Measurements from ENCODE around the gene WDR5. TPM values are rescaled to one million over a fixed set of nuclear protein-coding genes. Genes with fewer than 3 reads are reported as not detected.
"Not testable (repeated sequence)": the region's sequence is repeated elsewhere in the genome, so short reads cannot be mapped to it uniquely, and the experiment has no call there.

WDR5 gene
- 25.9 and 27.1 TPM in 2 replicates for total RNA-seq (2014; rRNA removed; shearing (Covaris generic))
- 53.6 and 69.3 TPM in 2 replicates for polyA plus RNA-seq (2015; cell fraction: cytosol; rRNA removed)
- 97.7 and 113 TPM in 2 replicates for polyA plus RNA-seq (2015; cell fraction: nucleus; rRNA removed)

DNA sequence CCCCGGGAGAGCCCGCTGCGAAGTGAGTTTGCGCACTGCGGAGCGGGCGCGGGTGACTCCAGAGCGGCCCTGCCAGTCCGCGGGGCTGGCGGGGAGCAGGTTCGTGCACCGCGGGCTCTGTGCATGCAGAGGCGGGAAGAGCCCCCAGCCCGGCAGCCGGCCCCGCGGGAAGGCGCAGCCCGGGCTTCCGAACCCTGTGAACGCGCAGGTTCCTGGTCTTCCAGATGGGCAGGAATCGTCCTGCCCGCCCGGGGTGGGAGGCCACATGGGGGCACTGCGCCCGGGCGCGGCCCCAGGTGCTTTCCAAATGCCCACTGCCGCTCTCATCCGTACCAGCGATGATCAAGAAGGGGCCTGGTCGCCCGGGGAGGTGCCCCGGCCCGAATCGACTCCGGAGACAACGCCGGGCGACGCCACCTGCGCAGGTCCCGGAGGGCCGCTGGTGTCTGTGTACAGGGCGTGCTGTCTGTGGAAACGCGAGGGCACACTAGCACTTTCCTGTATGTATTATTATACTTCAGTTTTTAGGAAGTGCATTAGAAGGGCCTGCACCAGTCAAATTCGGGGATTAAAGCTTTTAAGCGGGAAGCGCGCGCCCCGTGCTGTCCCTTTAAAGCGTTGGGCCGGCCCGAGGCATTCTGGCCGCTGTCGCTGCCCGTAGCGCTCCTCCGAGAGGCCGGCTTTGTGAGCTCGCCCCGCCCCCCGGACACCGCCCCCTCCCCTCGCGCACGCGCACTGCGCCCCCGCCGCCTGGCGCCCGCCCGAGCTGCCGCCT, at the start of gene WDR5:
Gene WDR5 (plus strand): TSS at position 740 of the 775 bp plus-strand sequence. CDS start 3,796 bp downstream, outside the sequence.
- in situ Hi-C loops (cut with HindIII; ENCODE audit: low pct_unique_long_range_greater_than_20kb, low sequenced_read_pairs): no loop called here
- DNase-seq (ENCODE audit: low read depth, low spot score): peak; percentile 90

DNA sequence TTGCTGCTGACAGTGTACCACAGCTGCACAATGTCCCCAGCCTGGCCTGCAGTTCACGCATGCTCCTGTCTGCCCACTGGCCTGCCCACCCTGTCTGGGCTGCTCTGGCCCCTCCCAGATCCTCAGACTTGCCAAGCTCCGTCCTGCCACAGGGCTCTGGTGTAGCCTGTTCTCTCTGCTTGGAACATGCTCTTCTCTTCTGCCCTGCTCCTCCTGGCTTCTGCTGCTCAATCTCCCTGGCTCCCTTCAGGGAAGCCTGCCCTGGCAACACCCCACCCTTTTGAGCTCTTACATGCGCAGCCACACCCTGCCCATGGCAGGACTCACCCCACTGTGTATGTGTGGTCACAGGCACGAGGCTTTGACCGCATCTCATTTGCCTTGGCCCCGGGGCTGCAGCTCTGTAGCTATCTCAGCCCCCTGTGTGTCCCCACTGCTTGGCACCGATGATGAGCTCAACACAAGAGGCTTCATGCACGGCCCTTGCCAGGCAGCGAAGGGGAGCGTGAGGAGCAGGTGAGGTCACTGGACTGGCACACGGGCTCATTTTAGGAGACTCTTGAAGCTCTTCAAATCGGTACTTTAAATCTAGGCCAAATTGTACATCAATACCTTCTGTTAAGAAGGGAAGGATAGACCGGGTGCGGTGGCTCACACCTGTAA, 47.7 kb upstream of the WDR5 start:
- in situ Hi-C loops (cut with HindIII; ENCODE audit: low pct_unique_long_range_greater_than_20kb, low sequenced_read_pairs): no loop called here
- no peak for DNase-seq (ENCODE audit: low read depth, low spot score)

DNA sequence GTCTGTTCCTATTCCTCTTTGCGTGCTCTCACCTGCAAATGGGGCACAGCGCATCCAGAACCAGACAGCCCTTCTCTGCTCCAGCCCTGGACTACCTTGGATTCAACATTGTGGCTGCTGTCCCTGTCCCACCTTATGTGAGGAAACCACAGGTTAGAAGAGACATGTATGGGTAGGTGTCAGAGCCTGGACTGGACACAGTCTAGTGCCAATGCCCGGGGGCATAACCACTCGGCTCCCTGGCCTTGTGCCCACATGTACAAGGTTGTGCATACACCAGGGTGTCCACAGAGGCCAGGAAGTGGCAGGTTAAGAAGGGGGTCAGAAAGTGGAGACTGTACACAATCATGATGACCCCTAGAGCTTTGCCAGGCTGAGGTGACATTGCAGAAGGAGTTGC, 45.9 kb upstream of the WDR5 start:
- in situ Hi-C loops (cut with HindIII; ENCODE audit: low pct_unique_long_range_greater_than_20kb, low sequenced_read_pairs): no loop called here
- DNase-seq (ENCODE audit: low read depth, low spot score): no peak

DNA sequence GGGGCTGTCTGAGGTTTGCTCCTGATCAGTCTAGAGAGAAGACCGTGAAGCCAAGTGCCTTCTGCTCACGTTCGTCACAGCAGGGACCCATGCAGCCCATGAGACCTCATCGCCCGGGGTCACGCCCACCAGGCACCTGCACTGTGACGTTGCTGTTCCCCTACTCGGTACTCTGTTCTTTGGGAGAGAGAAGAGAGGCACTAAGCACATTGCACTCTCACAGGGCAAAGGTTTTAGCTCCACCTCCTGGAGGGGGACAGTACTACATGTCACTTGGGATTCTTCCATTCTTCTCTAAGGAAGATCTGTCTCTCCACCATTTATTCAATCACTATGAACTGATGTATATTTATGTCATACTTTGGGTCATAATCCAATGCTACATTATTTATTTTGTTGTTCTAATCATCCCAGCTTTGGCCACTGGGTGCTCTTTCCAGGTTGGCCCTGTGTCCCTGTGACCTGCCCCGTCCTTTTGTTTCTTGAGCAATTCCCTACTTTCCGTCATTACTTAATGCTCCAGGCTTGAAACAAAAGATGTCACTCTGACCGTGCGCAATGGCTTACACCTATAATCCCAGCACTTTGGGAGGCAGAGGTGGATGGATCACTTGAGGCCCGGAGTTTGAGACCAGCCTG, 36.6 kb upstream of the WDR5 start:
- in situ Hi-C loops (cut with HindIII; ENCODE audit: low pct_unique_long_range_greater_than_20kb, low sequenced_read_pairs): no loop called here
- peak; percentile 82 for DNase-seq (ENCODE audit: low read depth, low spot score)

DNA sequence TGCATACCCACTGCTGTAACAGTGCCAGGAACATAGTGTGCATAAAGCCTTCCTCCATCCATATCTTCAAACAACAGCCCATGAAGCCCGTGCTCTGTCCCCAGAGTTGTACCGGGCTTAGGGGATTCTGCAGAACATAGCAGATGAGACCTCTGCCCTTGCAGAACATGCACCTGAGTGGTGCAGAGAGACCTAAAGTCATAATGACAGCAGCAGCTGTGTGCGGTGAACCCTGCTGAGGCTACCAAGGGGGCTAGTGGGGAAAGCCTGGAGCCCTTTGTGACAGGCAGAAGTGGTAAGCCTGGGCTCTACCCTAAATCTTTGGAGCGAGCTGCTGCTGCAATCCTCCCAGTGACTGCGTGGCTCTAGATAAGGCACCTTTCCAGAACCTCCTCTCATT, 35.8 kb upstream of the WDR5 start:
- DNase-seq (ENCODE audit: low read depth, low spot score): no peak
- in situ Hi-C loops (cut with HindIII; ENCODE audit: low pct_unique_long_range_greater_than_20kb, low sequenced_read_pairs): no loop called here

DNA sequence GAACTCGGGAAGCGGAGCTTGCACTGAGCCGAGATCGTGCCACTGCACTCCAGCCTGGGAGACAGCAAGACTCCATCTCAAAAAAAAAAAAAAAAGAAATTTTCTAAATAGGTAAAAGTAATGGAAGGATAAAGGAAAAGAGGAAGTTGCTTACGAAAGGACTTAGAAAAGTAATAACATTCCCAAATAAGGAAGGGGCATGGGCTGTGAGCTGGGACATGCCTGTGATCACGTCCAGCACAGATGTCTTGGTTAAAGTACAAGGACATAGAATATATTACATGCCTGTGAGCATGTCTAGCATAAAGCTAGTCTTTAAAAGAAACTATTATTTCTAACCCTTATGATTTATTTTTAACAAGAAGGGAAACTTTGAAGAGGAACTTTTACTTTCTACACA, 34.7 kb upstream of the WDR5 start:
- in situ Hi-C loops (cut with HindIII; ENCODE audit: low pct_unique_long_range_greater_than_20kb, low sequenced_read_pairs); DNase-seq (ENCODE audit: low read depth, low spot score): not testable (repeated sequence)

DNA sequence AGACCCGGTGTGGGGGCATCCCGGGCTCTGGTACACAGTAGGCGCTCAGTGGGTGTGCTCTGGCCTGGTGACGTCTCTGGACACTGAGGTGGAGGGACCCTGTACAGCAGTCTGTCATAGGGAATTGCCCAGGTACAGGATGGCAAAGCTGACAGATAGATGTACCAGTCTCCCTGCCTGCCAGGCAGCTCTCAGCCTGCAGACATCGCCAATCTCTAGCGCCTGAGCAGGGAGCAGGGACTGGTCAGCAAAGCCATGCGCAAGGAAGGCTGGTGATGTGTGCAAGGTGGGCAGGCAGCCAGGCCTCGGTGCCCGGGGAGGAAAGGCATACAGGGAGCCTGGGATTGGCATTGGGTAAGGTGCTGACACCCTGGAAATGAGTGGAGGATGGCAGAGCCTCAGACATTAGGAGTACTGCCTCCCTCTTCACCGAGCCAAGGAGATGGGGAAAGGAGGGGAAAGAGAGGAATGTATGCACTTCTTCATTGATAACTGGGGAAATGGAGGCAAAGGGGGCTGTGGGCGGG, 34.2 kb upstream of the WDR5 start:
- no peak for DNase-seq (ENCODE audit: low read depth, low spot score)
- in situ Hi-C loops (cut with HindIII; ENCODE audit: low pct_unique_long_range_greater_than_20kb, low sequenced_read_pairs): no loop called here

DNA sequence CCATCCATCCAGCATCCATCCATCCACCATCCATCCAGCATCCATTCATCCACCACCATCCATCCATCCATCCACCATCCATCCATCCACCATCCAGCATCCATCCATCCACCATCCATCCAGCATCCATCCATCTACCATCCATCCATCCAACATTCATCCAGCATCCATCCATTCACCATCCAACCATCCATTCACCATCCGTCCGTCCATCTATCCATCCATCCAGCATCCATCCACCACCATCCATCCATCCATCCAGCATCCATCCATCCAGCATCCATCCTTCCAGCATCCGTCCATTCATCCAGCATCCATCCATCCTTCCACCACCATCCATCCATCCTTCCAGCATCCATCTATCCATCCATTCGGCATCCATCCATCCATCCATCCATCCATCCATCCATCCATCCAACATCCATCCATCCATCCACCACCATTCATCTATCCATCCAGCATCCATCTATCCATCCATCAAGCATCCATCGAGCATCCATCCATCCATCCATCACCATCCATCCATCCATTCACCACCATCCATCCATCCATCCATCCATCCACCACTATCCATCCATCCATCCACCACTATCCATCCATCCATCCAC, 32.4 kb upstream of the WDR5 start:
- in situ Hi-C loops (cut with HindIII; ENCODE audit: low pct_unique_long_range_greater_than_20kb, low sequenced_read_pairs): no loop called here
- DNase-seq (ENCODE audit: low read depth, low spot score): no peak

DNA sequence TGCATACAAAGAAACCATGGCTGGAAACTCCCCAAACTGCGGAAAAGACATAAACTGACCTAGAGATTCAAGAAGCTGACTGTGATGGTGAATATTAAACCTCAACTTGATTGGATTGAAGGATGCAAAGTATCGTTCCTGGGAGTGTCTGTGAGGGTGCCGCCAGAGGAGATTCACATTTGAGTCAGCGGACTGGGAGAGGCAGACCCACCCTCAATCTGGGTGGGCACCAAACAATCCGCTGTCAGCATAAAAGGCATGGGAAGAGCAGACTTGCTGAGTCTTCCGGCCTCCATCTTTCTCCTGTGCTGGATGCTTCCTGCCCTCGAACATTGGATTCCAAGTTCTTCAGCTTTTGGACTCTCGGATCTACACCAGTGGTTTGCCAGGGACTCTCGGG, 24.8 kb upstream of the WDR5 start:
- in situ Hi-C loops (cut with HindIII; ENCODE audit: low pct_unique_long_range_greater_than_20kb, low sequenced_read_pairs): no loop called here

DNA sequence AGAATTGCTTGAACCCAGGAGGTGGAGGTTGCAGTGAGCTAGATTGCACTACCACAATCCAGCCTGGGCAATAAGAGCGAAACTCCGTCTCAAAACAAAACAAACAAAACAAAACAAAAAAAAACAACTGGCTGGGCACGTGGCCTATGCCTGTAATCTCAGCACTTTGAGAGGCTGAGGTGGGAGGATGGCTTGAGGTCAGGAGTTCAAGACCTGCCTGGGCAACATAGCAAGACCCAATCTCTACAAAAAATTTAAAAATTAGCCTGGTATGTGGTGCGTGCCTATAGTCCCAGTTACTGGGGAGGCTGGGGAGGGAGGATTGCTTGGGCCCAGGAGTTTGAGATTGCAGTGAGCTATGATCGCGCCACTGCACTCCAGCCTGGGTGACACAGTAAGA, 23.3 kb upstream of the WDR5 start:
- in situ Hi-C loops (cut with HindIII; ENCODE audit: low pct_unique_long_range_greater_than_20kb, low sequenced_read_pairs): no loop called here
- DNase-seq (ENCODE audit: low read depth, low spot score): no peak

More for the DNA sequence above, 24.8 kb upstream of the WDR5 start:
- DNase-seq (ENCODE audit: low read depth, low spot score): no peak

DNA sequence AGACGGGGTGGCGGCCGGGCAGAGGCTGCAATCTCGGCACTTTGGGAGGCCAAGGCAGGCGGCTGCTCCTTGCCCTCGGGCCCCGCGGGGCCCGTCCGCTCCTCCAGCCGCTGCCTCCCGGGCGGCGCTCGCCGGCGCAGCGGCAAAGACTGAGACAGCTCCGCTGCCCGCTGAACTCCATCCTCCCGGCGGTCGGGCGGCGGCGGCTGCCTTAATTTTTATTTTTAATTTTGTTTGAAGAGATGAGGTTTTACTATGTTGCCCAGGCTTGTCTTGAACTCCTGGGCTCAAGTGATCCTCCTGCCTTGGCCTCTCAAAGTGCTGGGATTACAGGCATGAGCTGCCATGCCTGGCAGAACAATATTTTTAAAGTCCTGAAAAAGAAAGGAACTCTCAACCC, 16.9 kb upstream of the WDR5 start:
- DNase-seq (ENCODE audit: low read depth, low spot score); in situ Hi-C loops (cut with HindIII; ENCODE audit: low pct_unique_long_range_greater_than_20kb, low sequenced_read_pairs): not testable (repeated sequence)

DNA sequence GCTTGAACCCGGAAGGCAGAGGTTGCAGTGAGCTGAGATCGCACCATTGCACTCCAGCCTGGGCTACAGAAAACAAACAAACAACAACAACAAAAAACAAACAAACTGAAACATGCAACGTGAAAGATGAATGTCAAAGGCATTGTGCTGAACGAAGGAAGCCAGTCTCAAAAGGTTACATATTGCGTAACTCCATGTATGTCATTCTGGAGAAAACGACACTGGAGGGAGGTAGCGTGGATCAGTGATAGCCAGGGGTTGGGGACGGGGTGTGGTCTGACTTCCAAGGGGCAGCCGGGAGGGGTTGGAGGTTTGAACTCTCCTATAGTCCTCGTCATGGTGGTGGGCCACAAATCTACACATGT, 12.1 kb upstream of the WDR5 start:
- no peak for DNase-seq (ENCODE audit: low read depth, low spot score)
- in situ Hi-C loops (cut with HindIII; ENCODE audit: low pct_unique_long_range_greater_than_20kb, low sequenced_read_pairs): no loop called here

DNA sequence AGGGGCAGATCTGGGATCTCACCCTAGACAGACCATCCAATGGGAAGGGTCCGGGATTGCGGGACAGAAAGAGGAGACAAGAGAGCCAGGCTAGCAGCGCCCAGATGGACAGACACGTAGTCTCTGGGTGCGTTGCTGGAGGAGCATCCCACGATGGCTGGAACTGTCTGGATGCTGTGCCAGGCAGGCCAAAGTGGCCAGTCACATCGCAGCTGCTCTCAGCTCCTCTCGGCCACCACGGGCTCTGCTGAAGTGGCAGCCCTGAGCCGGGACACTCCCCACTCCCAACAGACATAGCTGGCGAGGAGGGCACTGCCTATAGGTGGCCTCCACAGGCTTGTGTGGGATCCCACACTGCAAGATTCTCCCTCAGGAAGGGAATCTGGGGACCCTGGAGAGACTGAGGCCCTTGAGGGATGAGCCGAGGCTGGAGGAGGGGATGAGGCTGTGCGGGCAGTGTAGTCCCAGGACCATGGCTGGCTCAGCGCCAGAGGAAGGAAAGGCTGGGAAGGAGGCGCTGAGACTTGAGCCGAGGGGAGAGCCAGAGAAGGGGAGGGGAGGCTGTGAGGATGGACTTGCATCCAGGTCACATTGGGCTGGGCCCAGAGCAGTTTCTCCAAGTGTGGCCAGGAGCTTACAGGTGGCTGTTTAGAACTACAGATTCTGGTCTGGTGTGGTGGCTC, 10.3 kb upstream of the WDR5 start:
- in situ Hi-C loops (cut with HindIII; ENCODE audit: low pct_unique_long_range_greater_than_20kb, low sequenced_read_pairs): no loop called here
- no peak for DNase-seq (ENCODE audit: low read depth, low spot score)

DNA sequence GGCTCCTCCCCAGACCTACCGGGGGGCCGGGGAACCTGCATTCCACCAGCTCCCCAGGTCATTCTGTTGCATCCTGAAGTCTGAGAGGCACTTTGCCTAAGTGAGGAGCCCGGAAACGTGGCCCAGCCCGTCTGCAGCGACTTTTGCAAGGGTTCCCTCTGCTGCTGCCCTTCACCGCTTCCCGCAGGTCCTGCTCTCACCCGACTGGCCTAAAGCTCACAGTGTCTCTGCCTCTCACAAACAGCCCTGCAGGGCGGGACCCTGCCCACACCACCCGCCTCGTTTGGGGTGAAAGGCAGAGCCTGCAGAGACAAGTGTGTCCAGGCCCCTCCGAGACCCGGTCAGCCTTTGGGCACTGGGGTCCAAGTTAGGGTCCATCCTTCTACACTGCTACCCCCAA, 9.5 kb upstream of the WDR5 start:
- DNase-seq (ENCODE audit: low read depth, low spot score): no peak
- in situ Hi-C loops (cut with HindIII; ENCODE audit: low pct_unique_long_range_greater_than_20kb, low sequenced_read_pairs): no loop called here

DNA sequence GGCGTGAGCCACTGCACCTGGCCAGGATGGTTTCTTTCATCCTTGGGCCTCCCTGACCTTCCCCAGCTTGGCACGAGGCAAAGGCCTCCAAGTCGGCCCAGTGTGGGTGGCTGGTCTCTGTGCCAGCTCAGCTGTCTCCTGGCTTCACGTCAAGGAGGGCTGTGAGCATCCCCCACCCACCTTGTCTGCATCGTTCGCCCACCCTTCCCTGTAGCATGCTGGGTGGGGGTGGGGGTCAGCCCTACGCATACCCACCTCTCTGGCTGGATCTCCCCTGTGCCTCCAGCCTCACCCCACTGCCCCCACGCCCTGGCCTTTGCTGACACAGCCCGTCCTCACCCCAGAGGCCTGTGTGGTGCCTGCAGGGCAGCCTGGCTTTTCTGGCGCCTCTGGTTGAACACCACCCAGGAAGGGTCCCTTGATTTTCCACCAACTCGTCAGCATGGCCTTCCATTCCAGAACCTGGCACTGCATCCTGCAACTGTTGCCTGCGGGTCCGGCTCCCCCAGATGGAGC, 8.8 kb upstream of the WDR5 start:
- in situ Hi-C loops (cut with HindIII; ENCODE audit: low pct_unique_long_range_greater_than_20kb, low sequenced_read_pairs): no loop called here

DNA sequence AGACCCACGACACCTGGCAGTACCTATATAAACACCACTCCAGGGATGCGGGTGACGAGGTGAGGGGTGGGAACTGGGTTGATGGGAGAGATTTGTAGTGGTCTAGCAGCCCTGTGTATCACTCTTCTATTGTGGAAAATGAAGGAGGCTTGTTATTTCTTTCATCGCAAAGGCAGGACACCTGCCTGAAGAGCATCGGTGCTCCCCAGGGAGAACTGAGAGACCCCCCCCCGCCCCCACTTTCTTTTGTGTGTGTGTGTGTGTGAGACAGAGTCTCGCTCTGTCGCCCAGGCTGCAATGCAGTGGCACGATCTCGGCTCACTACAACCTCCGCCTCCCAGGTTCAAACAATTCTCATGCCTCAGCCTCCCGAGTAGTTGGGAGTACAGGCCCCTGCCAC, 8.3 kb upstream of the WDR5 start:
- in situ Hi-C loops (cut with HindIII; ENCODE audit: low pct_unique_long_range_greater_than_20kb, low sequenced_read_pairs): no loop called here
- DNase-seq (ENCODE audit: low read depth, low spot score): no peak

More for the DNA sequence above, 8.8 kb upstream of the WDR5 start:
- DNase-seq (ENCODE audit: low read depth, low spot score): no peak

Data from SK-MEL-5 (cell line).